K562 (cell line): ENCODE data around the gene KRTAP2-3.

ENCODE experiments used
- CEBPG ChIP-seq, 3 experiments: fragments of 200-800 bp in 1 of 3; sonication (Bioruptor generic) in 1 of 3; sonication (generic) in 1 of 3; formaldehyde crosslinking in 1 of 3; IDR thresholded peaks in 2 of 3; conservative IDR thresholded peaks in 1 of 3; 2 replicates each; pipeline versions ENCODE4 v1.6.1 to v1.8.0; 2016 to 2022; ENCODE audit warnings: missing compliant biosample characterization in 2 of 3, missing genetic modification characterization in 2 of 3, mild to moderate bottlenecking in 1 of 3, missing genetic modification reagents in 1 of 3
- EP300 ChIP-seq: IDR thresholded peaks from 2 replicates; pipeline ENCODE4 v1.6.1; 2012; ENCODE audit warnings: low read length, improper control_type of control experiment
- ZBTB7A ChIP-seq: IDR thresholded peaks from 2 replicates; pipeline ENCODE4 v1.6.1; 2011; ENCODE audit warnings: low read depth, mild to moderate bottlenecking, low read length, moderate library complexity, borderline replicate concordance; ENCODE audit not compliant: control insufficient read depth

DNA sequence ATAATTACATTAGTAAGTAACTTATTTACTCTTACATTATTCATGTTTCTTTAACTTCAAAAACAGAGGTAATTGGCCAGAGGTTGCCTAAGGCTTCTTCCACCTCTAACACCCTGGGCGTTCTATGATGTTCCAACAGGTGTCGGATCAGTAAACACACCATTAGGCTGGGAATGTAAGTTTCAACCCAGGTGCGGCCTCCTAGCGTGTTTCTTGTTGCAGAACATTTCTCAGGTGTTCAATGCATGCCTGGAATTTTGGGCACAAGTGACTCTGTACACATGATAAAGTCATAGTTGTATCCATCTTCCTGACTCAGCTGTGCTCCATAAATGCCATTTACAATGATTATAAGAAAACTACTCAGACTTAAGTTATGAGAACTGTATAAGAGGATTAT lies 5.9 kb downstream of the KRTAP2-3 start:
- TF ChIP-seq ZBTB7A: no peak
- no peak for TF ChIP-seq EP300
- TF ChIP-seq CEBPG (CRISPR knock-in tag; IDR thresholded peaks at IDR 0.05): no peak
- no peak for TF ChIP-seq CEBPG (tag; conservative IDR thresholded peaks at IDR 0.05 in 1 of 2, IDR thresholded peaks at IDR 0.05 in 1 of 2)
